HG03558 (cell line): ENCODE results near the gene FCGBP.
"Not testable (repeated sequence)": the region's sequence is repeated elsewhere in the genome, so short reads cannot be mapped to it uniquely, and the experiment has no call there.

ENCODE experiments used
- ATAC-seq: cut with Tn5 transposase; IDR thresholded peaks from one replicate; pipeline ENCODE4 v1.9.1; 2021; ENCODE audit warnings: moderate number of reproducible peaks; ENCODE audit not compliant: unreplicated experiment; ENCODE audit errors: extremely low read depth

Gene FCGBP

GRCh38 chr19:39893366-39894235 is 40.8 kb downstream of the FCGBP start:
- not testable (repeated sequence) for ATAC-seq

- not testable (repeated sequence) for ATAC-seq
These were observed 41.9 kb downstream of the FCGBP start for GRCh38 chr19:39892506-39892902.

GRCh38 chr19:39891660-39892505 is 42.6 kb downstream of the FCGBP start:
- not testable (repeated sequence) for ATAC-seq

GRCh38 chr19:39890755-39891551 is 43.5 kb downstream of the FCGBP start:
- no peak for ATAC-seq

GRCh38 chr19:39889872-39890754 is 44.3 kb downstream of the FCGBP start:
- ATAC-seq = not testable (repeated sequence)

GRCh38 chr19:39887456-39887951 is 46.9 kb downstream of the FCGBP start:
- ATAC-seq = not testable (repeated sequence)

- not testable (repeated sequence) for ATAC-seq
These were observed 48.4 kb downstream of the FCGBP start for GRCh38 chr19:39885821-39886554.

- not testable (repeated sequence) for ATAC-seq
These were observed 49.7 kb downstream of the FCGBP start for GRCh38 chr19:39884721-39885120.
